IMR-90 (cell line): ENCODE results near the gene ATF5. TPM values are rescaled to one million over a fixed set of nuclear protein-coding genes. Genes with fewer than 3 reads are reported as not detected.

Experiments
- ATAC-seq: fragments of 200-7000 bp; cut with Tn5 transposase; 2 replicates; pipeline ENCODE4 v1.9.1; 2020; ENCODE audit warnings: low read depth, mild to moderate bottlenecking, moderate library complexity
- BruUV-seq: library from RNA; stranded (reverse); fragments of 400-500 nt; replicated peaks from 2 replicates; lab custom pipeline; 2021; lab: Mats Ljungman, UMichigan
- CTCF ChIA-PET: fragments of 300-600 bp; formaldehyde crosslinking; extraction: SDS; loops from one replicate; lab custom pipeline; 2021; ENCODE audit warnings: antibody characterized with exemption; lab: Yijun Ruan, JAX
- POLR2A ChIA-PET: fragments of 300-600 bp; sonication (Branson Sonifier 250); formaldehyde crosslinking; loops from one replicate; lab custom pipeline; 2022; ENCODE audit warnings: antibody characterized with exemption; ENCODE audit not compliant: unreplicated experiment; lab: Charles Lee
- DNase-seq: peaks from one replicate; pipeline ENCODE4 v3.0.0; 2013
- H2AFZ ChIP-seq: replicated peaks from 2 replicates; pipeline ENCODE3; 2013; ENCODE audit warnings: low read length, mild to moderate bottlenecking; ENCODE audit not compliant: poor library complexity
- H2AK5ac ChIP-seq: 2 replicates; pipeline ENCODE4 v1.6.1; 2013; ENCODE audit warnings: low read depth, low read length, inconsistent platforms
- H2AK9ac ChIP-seq: replicated peaks from 2 replicates; pipeline ENCODE3; 2013; ENCODE audit warnings: mild to moderate bottlenecking, low read depth, low read length, moderate library complexity; ENCODE audit not compliant: poor library complexity
- H2BK120ac ChIP-seq: 2 replicates; pipeline ENCODE4 v1.6.1; 2013; ENCODE audit warnings: low read depth, low read length, inconsistent platforms
- H2BK15ac ChIP-seq: 3 replicates; pipeline ENCODE4 v1.6.1; 2013; ENCODE audit warnings: low read depth, low read length, inconsistent platforms
- H2BK20ac ChIP-seq: 2 replicates; pipeline ENCODE4 v1.6.1; 2013; ENCODE audit warnings: low read depth, mild to moderate bottlenecking, inconsistent platforms, low read length, moderate library complexity
- H2BK5ac ChIP-seq: 2 replicates; pipeline ENCODE4 v1.6.1; 2013; ENCODE audit warnings: mild to moderate bottlenecking, low read depth, low read length, inconsistent platforms; ENCODE audit not compliant: poor library complexity, severe bottlenecking
- H3K14ac ChIP-seq: replicated peaks from 2 replicates; pipeline ENCODE4 v1.6.1; 2013; ENCODE audit warnings: low read depth, low read length, inconsistent platforms
- H3K18ac ChIP-seq: 2 replicates; pipeline ENCODE4 v1.6.1; 2013; ENCODE audit warnings: low read depth, low read length, control low read depth
- H3K23ac ChIP-seq: 2 replicates; pipeline ENCODE4 v1.6.1; 2013; ENCODE audit warnings: low read depth, low read length, inconsistent platforms
- H3K27ac ChIP-seq: 2 replicates; pipeline ENCODE4 v1.5.1; 2013; ENCODE audit warnings: mild to moderate bottlenecking, control low read depth, low read length; ENCODE audit not compliant: insufficient read depth
- H3K27me3 ChIP-seq: 2 replicates; pipeline ENCODE4 v1.6.1; 2013; ENCODE audit warnings: low read length; ENCODE audit not compliant: control insufficient read depth, insufficient read depth
- H3K36me3 ChIP-seq: 2 replicates; pipeline ENCODE4 v1.6.1; 2013; ENCODE audit warnings: low read length, mixed read lengths; ENCODE audit not compliant: control insufficient read depth, insufficient read depth
- H3K4ac ChIP-seq: 2 replicates; pipeline ENCODE4 v1.6.1; 2013; ENCODE audit warnings: low read depth, low read length, inconsistent platforms
- H3K4me1 ChIP-seq: 2 replicates; pipeline ENCODE4 v1.6.1; 2013; ENCODE audit warnings: low read length, mixed read lengths; ENCODE audit not compliant: control insufficient read depth, insufficient read depth
- H3K4me2 ChIP-seq: 2 replicates; pipeline ENCODE4 v1.6.1; 2013; ENCODE audit warnings: low read depth, mild to moderate bottlenecking, control low read depth, low read length, moderate library complexity
- H3K4me3 ChIP-seq: 2 replicates; pipeline ENCODE4 v1.5.1; 2013; ENCODE audit warnings: low read depth, mild to moderate bottlenecking, control low read depth, low read length, moderate library complexity; ENCODE audit not compliant: insufficient read depth
- H3K56ac ChIP-seq: 2 replicates; pipeline ENCODE4 v1.6.1; 2013; ENCODE audit warnings: low read length, inconsistent platforms; ENCODE audit not compliant: insufficient read depth; ENCODE audit errors: extremely low read depth
- H3K79me1 ChIP-seq, 2 experiments: 2 replicates each; pipeline ENCODE4 v1.6.1; 2013; ENCODE audit warnings: low read length in 2 of 2, inconsistent platforms in 1 of 2, low read depth in 1 of 2
- H3K9ac ChIP-seq: 2 replicates; pipeline ENCODE4 v1.6.1; 2013; ENCODE audit warnings: low read depth, low read length, control low read depth
- H3K9me1 ChIP-seq: 2 replicates; pipeline ENCODE4 v1.6.1; 2013; ENCODE audit warnings: low read length, inconsistent platforms; ENCODE audit not compliant: insufficient read depth
- H3K9me3 ChIP-seq: 2 replicates; pipeline ENCODE4 v1.6.1; 2013; ENCODE audit warnings: low read length; ENCODE audit not compliant: control insufficient read depth, insufficient read depth
- H4K20me1 ChIP-seq: 2 replicates; pipeline ENCODE4 v1.6.1; 2013; ENCODE audit warnings: low read length, inconsistent platforms; ENCODE audit not compliant: insufficient read depth
- H4K5ac ChIP-seq: 2 replicates; pipeline ENCODE4 v1.6.1; 2013; ENCODE audit warnings: mild to moderate bottlenecking, low read depth, low read length, control low read depth
- H4K8ac ChIP-seq, 2 experiments: 2 replicates each; pipeline ENCODE4 v1.6.1; 2013; ENCODE audit warnings: low read depth in 2 of 2, low read length in 2 of 2, control low read depth in 1 of 2, inconsistent platforms in 1 of 2
- H4K91ac ChIP-seq: 2 replicates; pipeline ENCODE4 v1.6.1; 2013; ENCODE audit warnings: low read depth, low read length, inconsistent platforms; ENCODE audit not compliant: insufficient read depth
- BHLHE40 ChIP-seq: fragments of 150-350 bp; IDR thresholded peaks from 2 replicates; pipeline ENCODE4 v1.6.1; 2016; ENCODE audit warnings: mild to moderate bottlenecking, low read depth, low read length
- FOS ChIP-seq: fragments of 150-350 bp; IDR thresholded peaks from 2 replicates; pipeline ENCODE4 v1.6.1; 2016; ENCODE audit warnings: low read depth, low read length
- MXI1 ChIP-seq: IDR thresholded peaks from 2 replicates; pipeline ENCODE4 v1.6.1; 2012; ENCODE audit warnings: low read depth, mild to moderate bottlenecking, low read length, moderate library complexity, borderline replicate concordance
- RAD21 ChIP-seq: IDR thresholded peaks from 2 replicates; pipeline ENCODE4 v1.6.1; 2012; ENCODE audit warnings: low read length, improper control_type of control experiment
- RCOR1 ChIP-seq: IDR thresholded peaks from 2 replicates; pipeline ENCODE4 v1.6.1; 2012; ENCODE audit warnings: mild to moderate bottlenecking, low read length, improper control_type of control experiment; ENCODE audit not compliant: insufficient replicate concordance
- WGBS, 2 experiments: methylation state at CpG; one replicate each; pipeline versions ENCODE4 v1.1.5 to v1.1.7; 2013; ENCODE audit warnings: missing lambda C conversion rate in 2 of 2; ENCODE audit not compliant: insufficient read length in 1 of 2; ENCODE audit errors: extremely low coverage in 2 of 2; 5-methylcytosine and 5-hydroxymethylcytosine counted together
- dilution Hi-C: fragments of 300-500 bp; cut with HindIII; formaldehyde crosslinking; loops from one replicate; pipeline ENCODE4 v1.14.3; 2018; ENCODE audit warnings: low sequenced_read_pairs; ENCODE audit not compliant: unreplicated experiment
- in situ Hi-C: fragments of 300-500 bp; cut with MboI; formaldehyde crosslinking; loops from 3 replicates; pipeline ENCODE4 v1.14.3; 2019; ENCODE audit warnings: low sequenced_read_pairs, inconsistent platforms, mixed read lengths
- intact Hi-C: fragments of 100-400 bp; cut with micrococcal nuclease; formaldehyde crosslinking; loops from 2 replicates; pipeline ENCODE4 v1.10.0; 2022
- polyA plus RNA-seq, 3 experiments: library from polyadenylated mRNA; depleted of rRNA; stranded (reverse); fragments of >200 nt; gene quantifications; 2 replicates each; pipeline ENCODE4 v1.2.3, GENCODE V29; 2012; ENCODE audit warnings: low replicate concordance in 1 of 3
- total RNA-seq: library from RNA; depleted of rRNA; stranded (reverse); fragments of >200 nt; gene quantifications from 2 replicates; pipeline ENCODE4 v1.2.3, GENCODE V29; 2012

ATF5 gene
- total and polyA plus RNA-seq, 2 of the 4 experiments (the other 2 are of a cell fraction): 2.7 to 15.7 TPM

DNA sequence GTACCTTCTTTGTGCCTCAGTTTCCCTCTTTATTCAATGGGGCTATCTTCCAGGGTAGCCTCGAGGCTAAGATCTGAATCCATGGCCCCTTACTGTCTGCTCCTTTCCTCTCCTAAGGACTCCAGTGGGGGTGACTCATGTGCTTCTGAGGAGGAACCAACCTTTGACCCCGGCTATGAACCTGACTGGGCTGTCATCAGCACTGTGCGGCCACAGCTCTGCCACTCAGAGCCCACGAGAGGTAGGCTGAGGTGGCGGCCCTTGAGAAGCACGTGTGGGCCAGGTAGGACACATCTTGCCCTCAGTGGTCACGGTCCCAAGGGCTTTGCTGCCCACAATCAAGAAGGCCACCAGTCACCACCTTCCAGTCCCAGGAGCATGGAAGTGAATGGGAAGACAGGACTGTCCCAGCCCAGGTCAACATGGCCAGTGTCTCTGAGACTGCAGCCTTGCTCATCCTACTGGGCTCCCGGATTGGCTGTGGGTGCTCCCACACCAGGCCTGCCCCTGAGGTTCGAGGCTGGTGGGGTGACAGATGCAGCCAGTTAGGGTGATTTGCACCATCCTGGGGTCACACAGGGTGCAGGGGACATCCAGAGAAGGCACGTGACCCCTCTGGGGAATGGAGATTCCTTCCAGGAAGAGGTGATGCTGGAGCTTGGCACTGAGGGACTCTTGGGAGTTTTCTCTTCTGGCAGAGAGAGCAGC lies 48.7 kb upstream of the ATF5 start:
- H4K8ac ChIP-seq: no peak overlapping the region

More for the DNA sequence above, 48.7 kb upstream of the ATF5 start:
- H3K4me1 ChIP-seq: peaks cover 6% of the 10 kb centered on the region
- WGBS, 2 experiments: 100% methylated on average over 2 of the region's 10 CpGs; no CpG with 5 or more reads in 1 of the 2 experiments
- H2AFZ ChIP-seq: no peak overlapping the region
- in situ Hi-C loops (no loop called here), intact Hi-C loops (no loop called here), dilution Hi-C loops (no loop called here)
- H3K4me2 ChIP-seq: no peak overlapping the region
- H4K91ac ChIP-seq: no peak overlapping the region
- no peak overlapping the region for H3K56ac ChIP-seq
- no peak overlapping the region for H3K18ac ChIP-seq
- H2BK120ac ChIP-seq: no peak overlapping the region
- no peak overlapping the region for H3K9ac ChIP-seq
- ChIA-PET POLR2A (no interaction called here), CTCF (no interaction called here)
- no peaks in the 10 kb centered on the region; the same call in 1 of the 2 replicates for H4K20me1 ChIP-seq
- H3K27me3 ChIP-seq: no peaks in the 10 kb centered on the region
- no peak overlapping the region for H2BK5ac ChIP-seq
- peaks cover 8% of the 10 kb centered on the region for H3K9me1 ChIP-seq
- no peak for DNase-seq
- H3K4ac ChIP-seq: no peak overlapping the region
- no peak overlapping the region for H2BK15ac ChIP-seq
- H3K27ac ChIP-seq: no peak overlapping the region
- no peak overlapping the region for H3K14ac ChIP-seq
- no peak overlapping the region for H2AK5ac ChIP-seq
- peaks cover 6% of the 10 kb centered on the region; the same call in 1 of the 2 replicates for H3K9me3 ChIP-seq
- no peak for TF ChIP-seq FOS
- no peak for TF ChIP-seq MXI1
- no peak for TF ChIP-seq BHLHE40
- TF ChIP-seq RCOR1: no peak
- TF ChIP-seq RAD21: no peak
- H3K4me3 ChIP-seq: no peak overlapping the region
- no TSS peak for BruUV-seq
- no peak overlapping the region for H4K5ac ChIP-seq
- no peak overlapping the region for H2AK9ac ChIP-seq
- H3K36me3 ChIP-seq: peaks cover 53% of the 10 kb centered on the region
- no peak overlapping the region for H2BK20ac ChIP-seq
- H3K79me1 ChIP-seq: peaks cover 18 to 39% of the 10 kb centered on the region in 2 experiments
- no peak overlapping the region for H3K23ac ChIP-seq
- no peak for ATAC-seq
